SK-N-SH treated with all-trans-retinoic acid at 6 μM for 48 hours (cell line): ENCODE measurements around the gene RBM47.

Experiments
- BACH2 ChIP-seq: fragments of 250-450 bp; sonication (Bioruptor Pico); IDR thresholded peaks from 2 replicates; pipeline ENCODE4 v1.9.0; 2021; ENCODE audit warnings: mild to moderate bottlenecking, borderline replicate concordance
- CSDC2 ChIP-seq: fragments of 250-450 bp; sonication (Bioruptor Pico); IDR thresholded peaks from 2 replicates; pipeline ENCODE4 v1.5.0; 2020; ENCODE audit warnings: mild to moderate bottlenecking, moderate library complexity
- ESRRG ChIP-seq: fragments of 250-450 bp; sonication (Bioruptor Pico); IDR thresholded peaks from 2 replicates; pipeline ENCODE4 v1.6.1; 2021; ENCODE audit warnings: mild to moderate bottlenecking
- GLIS3 ChIP-seq: fragments of 250-450 bp; sonication (Bioruptor Pico); IDR thresholded peaks from 2 replicates; pipeline ENCODE4 v1.5.0; 2020; ENCODE audit warnings: mild to moderate bottlenecking, moderate library complexity
- SNAI2 ChIP-seq: fragments of 250-450 bp; sonication (Bioruptor Pico); IDR thresholded peaks from 2 replicates; pipeline ENCODE4 v1.5.0; 2020; ENCODE audit warnings: mild to moderate bottlenecking, moderate library complexity
- TOX ChIP-seq: fragments of 250-450 bp; sonication (Bioruptor Pico); IDR thresholded peaks from 2 replicates; pipeline ENCODE4 v1.8.0; 2021; ENCODE audit warnings: mild to moderate bottlenecking, moderate library complexity, borderline replicate concordance
- ZFP3 ChIP-seq: fragments of 250-450 bp; sonication (Bioruptor Pico); IDR thresholded peaks from 2 replicates; pipeline ENCODE4 v1.5.0; 2020; ENCODE audit warnings: mild to moderate bottlenecking, moderate library complexity
- ZNF565 ChIP-seq: fragments of 450-650 bp; formaldehyde crosslinking; conservative IDR thresholded peaks from 2 replicates; pipeline ENCODE4 v1.5.0; 2020; ENCODE audit warnings: low read depth, mild to moderate bottlenecking, moderate library complexity
- ZNF70 ChIP-seq: fragments of 450-650 bp; formaldehyde crosslinking; IDR thresholded peaks from 2 replicates; pipeline ENCODE4 v1.5.0; 2020; ENCODE audit warnings: mild to moderate bottlenecking, moderate library complexity
- ZNF8 ChIP-seq: fragments of 450-650 bp; formaldehyde crosslinking; IDR thresholded peaks from 2 replicates; pipeline ENCODE4 v1.5.0; 2020; ENCODE audit warnings: mild to moderate bottlenecking, moderate library complexity
- TF ChIP-seq, protein P1 (sequence below): fragments of 250-450 bp; sonication (Bioruptor Pico); IDR thresholded peaks from 2 replicates; pipeline ENCODE4 v1.8.0; 2020; ENCODE audit warnings: mild to moderate bottlenecking, moderate library complexity, borderline replicate concordance

- no peak for TF ChIP-seq ZNF8 (CRISPR knock-in tag)
- TF ChIP-seq TOX (CRISPR knock-in tag): no peak
- TF ChIP-seq, protein P1, sequence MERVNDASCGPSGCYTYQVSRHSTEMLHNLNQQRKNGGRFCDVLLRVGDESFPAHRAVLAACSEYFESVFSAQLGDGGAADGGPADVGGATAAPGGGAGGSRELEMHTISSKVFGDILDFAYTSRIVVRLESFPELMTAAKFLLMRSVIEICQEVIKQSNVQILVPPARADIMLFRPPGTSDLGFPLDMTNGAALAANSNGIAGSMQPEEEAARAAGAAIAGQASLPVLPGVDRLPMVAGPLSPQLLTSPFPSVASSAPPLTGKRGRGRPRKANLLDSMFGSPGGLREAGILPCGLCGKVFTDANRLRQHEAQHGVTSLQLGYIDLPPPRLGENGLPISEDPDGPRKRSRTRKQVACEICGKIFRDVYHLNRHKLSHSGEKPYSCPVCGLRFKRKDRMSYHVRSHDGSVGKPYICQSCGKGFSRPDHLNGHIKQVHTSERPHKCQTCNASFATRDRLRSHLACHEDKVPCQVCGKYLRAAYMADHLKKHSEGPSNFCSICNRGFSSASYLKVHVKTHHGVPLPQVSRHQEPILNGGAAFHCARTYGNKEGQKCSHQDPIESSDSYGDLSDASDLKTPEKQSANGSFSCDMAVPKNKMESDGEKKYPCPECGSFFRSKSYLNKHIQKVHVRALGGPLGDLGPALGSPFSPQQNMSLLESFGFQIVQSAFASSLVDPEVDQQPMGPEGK (CRISPR knock-in tag): no peak
- no peak for TF ChIP-seq ZFP3
- TF ChIP-seq ESRRG (CRISPR knock-in tag): no peak
- no peak for TF ChIP-seq GLIS3
- no peak for TF ChIP-seq CSDC2 (CRISPR knock-in tag)
- TF ChIP-seq ZNF70 (CRISPR knock-in tag): no peak
- no peak for TF ChIP-seq ZNF565 (CRISPR knock-in tag)
- TF ChIP-seq SNAI2 (CRISPR knock-in tag): no peak
- no peak for TF ChIP-seq BACH2 (CRISPR knock-in tag)
Measured at GRCh38 chr4:40623707-40624106, 6.0 kb downstream of the RBM47 start.
